ENCODE data around the gene HDAC9. TPM values are rescaled to one million over a fixed set of nuclear protein-coding genes. Genes with fewer than 3 reads are reported as not detected.

Gene HDAC9
- total and polyA plus RNA-seq, 4 donors: 2.2 to 41.0 (median 4.1) TPM

DNA sequence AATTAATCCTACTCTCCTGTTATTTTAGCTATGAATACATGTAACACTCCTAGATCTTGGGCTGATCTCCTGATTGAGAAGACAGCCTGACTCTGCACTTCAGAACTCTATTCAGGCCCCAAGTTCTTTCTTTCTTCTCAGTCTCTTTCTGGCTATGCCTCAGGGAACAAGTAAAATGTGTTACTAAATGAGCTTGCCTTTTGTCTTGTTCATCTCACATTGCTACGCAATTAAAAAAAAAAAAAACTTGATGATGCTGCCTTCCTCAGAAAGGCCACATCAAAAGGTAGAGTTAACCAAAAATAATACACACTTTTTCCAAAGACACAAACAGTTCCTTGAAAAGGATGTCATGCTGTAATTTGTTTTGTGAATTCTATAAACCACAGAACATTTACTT lies 363.8 kb downstream of the HDAC9 start:
- no peaks in the 10 kb centered on the region for H3K36me3 ChIP-seq (ENCODE audit: control insufficient read depth in 4 of 4, insufficient read depth in 4 of 4, low read length in 4 of 4)
- H3K9me3 ChIP-seq (ENCODE audit: control insufficient read depth in 4 of 4, insufficient read depth in 3 of 4, low read length in 3 of 4): peaks cover 0 to 1% (median 0%) of the 10 kb centered on the region in 4 donors
- no peaks in the 10 kb centered on the region for H3K4me1 ChIP-seq (ENCODE audit: control insufficient read depth in 5 of 5, insufficient read depth in 5 of 5, low read length in 5 of 5)
- ATAC-seq (ENCODE audit: insufficient read depth, low FRiP score) (no peak), DNase-seq (no peak)
- TF ChIP-seq, protein P1, sequence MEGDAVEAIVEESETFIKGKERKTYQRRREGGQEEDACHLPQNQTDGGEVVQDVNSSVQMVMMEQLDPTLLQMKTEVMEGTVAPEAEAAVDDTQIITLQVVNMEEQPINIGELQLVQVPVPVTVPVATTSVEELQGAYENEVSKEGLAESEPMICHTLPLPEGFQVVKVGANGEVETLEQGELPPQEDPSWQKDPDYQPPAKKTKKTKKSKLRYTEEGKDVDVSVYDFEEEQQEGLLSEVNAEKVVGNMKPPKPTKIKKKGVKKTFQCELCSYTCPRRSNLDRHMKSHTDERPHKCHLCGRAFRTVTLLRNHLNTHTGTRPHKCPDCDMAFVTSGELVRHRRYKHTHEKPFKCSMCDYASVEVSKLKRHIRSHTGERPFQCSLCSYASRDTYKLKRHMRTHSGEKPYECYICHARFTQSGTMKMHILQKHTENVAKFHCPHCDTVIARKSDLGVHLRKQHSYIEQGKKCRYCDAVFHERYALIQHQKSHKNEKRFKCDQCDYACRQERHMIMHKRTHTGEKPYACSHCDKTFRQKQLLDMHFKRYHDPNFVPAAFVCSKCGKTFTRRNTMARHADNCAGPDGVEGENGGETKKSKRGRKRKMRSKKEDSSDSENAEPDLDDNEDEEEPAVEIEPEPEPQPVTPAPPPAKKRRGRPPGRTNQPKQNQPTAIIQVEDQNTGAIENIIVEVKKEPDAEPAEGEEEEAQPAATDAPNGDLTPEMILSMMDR (IDR thresholded peaks at IDR 0.05; ENCODE audit: control extremely low read depth, extremely low read depth): no peak
- WGBS, 2 donors: 68 to 78% methylated on average over 1 of the region's 1 CpG
- H3K27ac ChIP-seq (ENCODE audit: low read depth in 1 of 2, low read length in 1 of 2): no peak overlapping the region
- no peak overlapping the region for H3K4me3 ChIP-seq
- H3K9ac ChIP-seq (ENCODE audit: insufficient read depth in 1 of 2, low read length in 2 of 2): no peak overlapping the region
- H3K27me3 ChIP-seq (ENCODE audit: control insufficient read depth in 3 of 3, insufficient read depth in 3 of 3, low read length in 2 of 3): no peaks in the 10 kb centered on the region

DNA sequence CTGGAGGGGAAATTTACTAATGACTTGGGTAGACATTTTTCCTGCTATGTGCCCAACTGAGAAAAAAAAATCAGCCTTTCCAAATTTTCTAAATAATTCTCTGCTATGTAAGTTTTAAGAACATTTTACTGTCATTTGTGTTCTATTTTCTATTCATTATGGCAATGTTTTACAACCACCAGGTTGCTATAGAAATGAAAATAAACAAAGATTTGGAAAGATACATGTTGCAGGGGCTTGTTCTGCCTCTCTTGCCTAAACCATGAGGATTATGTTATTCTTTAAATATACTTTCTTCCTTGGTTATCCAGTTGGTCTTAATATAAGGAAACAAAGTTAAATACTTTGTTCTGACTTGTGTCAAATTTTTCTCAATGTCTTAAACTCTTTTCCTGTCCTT lies 364.7 kb downstream of the HDAC9 start:
- peaks cover 0 to 1% (median 0%) of the 10 kb centered on the region in 4 donors for H3K9me3 ChIP-seq (ENCODE audit: control insufficient read depth in 4 of 4, insufficient read depth in 3 of 4, low read length in 3 of 4)
- no peaks in the 10 kb centered on the region for H3K27me3 ChIP-seq (ENCODE audit: control insufficient read depth in 3 of 3, insufficient read depth in 3 of 3, low read length in 2 of 3)
- DNase-seq (no peak), ATAC-seq (ENCODE audit: insufficient read depth, low FRiP score) (no peak)
- no peak overlapping the region for H3K4me3 ChIP-seq
- H3K36me3 ChIP-seq (ENCODE audit: control insufficient read depth in 4 of 4, insufficient read depth in 4 of 4, low read length in 4 of 4): no peaks in the 10 kb centered on the region
- H3K4me1 ChIP-seq (ENCODE audit: control insufficient read depth in 5 of 5, insufficient read depth in 5 of 5, low read length in 5 of 5): no peaks in the 10 kb centered on the region
- TF ChIP-seq, protein P1 (IDR thresholded peaks at IDR 0.05; ENCODE audit: control extremely low read depth, extremely low read depth): no peak
- H3K9ac ChIP-seq (ENCODE audit: insufficient read depth in 1 of 2, low read length in 2 of 2): no peak overlapping the region
- no peak overlapping the region for H3K27ac ChIP-seq (ENCODE audit: low read depth in 1 of 2, low read length in 1 of 2)

DNA sequence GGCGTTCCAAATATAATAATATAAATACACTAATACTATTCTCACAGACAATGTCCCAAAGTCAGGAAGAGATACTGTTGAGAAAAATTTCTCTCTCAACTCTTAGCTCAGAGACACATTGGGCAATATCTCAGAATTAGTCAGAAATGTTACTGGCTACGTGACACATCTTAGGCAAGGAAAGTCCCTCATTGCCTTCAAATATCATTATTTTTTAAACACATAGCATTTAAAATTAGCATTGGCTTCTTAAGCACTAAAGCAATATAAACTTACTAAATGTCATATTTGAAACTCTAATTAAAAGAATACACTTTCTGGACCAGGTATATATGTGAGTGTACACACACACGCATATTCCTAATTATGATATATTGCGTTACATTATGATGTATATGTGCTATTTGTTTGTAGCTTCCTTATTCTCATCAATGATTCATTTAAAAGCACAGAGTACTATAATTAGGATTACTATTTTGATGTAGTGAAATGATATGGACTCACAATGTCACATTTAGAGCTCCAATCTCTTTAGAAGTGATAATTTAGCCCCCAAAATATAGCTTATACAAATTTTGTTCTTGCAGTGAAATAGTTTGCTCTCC lies 366.1 kb downstream of the HDAC9 start:
- 89 to 90% methylated on average over 4 of the region's 4 CpGs for WGBS, 2 donors
- DNase-seq (no peak), ATAC-seq (ENCODE audit: insufficient read depth, low FRiP score) (no peak)
- Histone ChIP-seq H3K27me3 (ENCODE audit: control insufficient read depth in 3 of 3, insufficient read depth in 3 of 3, low read length in 2 of 3) (no peaks in the 10 kb centered on the region), H3K4me3 (no peak overlapping the region), H3K36me3 (ENCODE audit: control insufficient read depth in 4 of 4, insufficient read depth in 4 of 4, low read length in 4 of 4) (no peaks in the 10 kb centered on the region), H3K4me1 (ENCODE audit: control insufficient read depth in 5 of 5, insufficient read depth in 5 of 5, low read length in 5 of 5) (no peaks in the 10 kb centered on the region), H3K9ac (ENCODE audit: insufficient read depth in 1 of 2, low read length in 2 of 2) (no peak overlapping the region), H3K9me3 (ENCODE audit: control insufficient read depth in 4 of 4, insufficient read depth in 3 of 4, low read length in 3 of 4) (peaks cover 0 to 2% (median under 1%) of the 10 kb centered on the region in 4 donors), H3K27ac (ENCODE audit: low read depth in 1 of 2, low read length in 1 of 2) (no peak overlapping the region)
- TF ChIP-seq, protein P1 (IDR thresholded peaks at IDR 0.05; ENCODE audit: control extremely low read depth, extremely low read depth): no peak

DNA sequence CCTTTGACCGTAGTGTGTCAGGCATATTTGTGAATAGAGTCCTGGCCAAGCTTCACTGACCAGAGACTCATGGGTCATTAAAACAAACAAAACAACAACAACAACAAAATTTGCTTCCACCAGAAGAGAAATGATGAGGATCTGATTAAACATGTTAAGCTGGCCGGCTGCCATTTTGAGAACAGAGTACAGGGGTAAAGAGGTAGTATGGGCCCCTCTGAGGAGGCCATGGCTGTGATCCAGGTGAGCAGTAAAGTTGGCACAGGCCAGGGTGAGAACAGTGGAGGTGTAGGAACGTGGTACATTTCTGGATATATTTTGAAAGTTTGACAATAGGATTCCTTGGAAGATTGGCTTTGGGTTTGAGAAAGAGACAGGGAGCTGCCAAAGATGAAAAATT lies 369.4 kb downstream of the HDAC9 start:
- H3K27me3 ChIP-seq (ENCODE audit: control insufficient read depth in 3 of 3, insufficient read depth in 3 of 3, low read length in 2 of 3): no peaks in the 10 kb centered on the region
- TF ChIP-seq, protein P1 (IDR thresholded peaks at IDR 0.05; ENCODE audit: control extremely low read depth, extremely low read depth): no peak
- peaks cover 0 to 2% (median under 1%) of the 10 kb centered on the region in 4 donors for H3K9me3 ChIP-seq (ENCODE audit: control insufficient read depth in 4 of 4, insufficient read depth in 3 of 4, low read length in 3 of 4)
- H3K9ac ChIP-seq (ENCODE audit: insufficient read depth in 1 of 2, low read length in 2 of 2): no peak overlapping the region
- no peak overlapping the region for H3K27ac ChIP-seq (ENCODE audit: low read depth in 1 of 2, low read length in 1 of 2)
- H3K4me3 ChIP-seq: no peak overlapping the region
- no peaks in the 10 kb centered on the region for H3K36me3 ChIP-seq (ENCODE audit: control insufficient read depth in 4 of 4, insufficient read depth in 4 of 4, low read length in 4 of 4)
- ATAC-seq (ENCODE audit: insufficient read depth, low FRiP score) (no peak), DNase-seq (no peak)
- H3K4me1 ChIP-seq (ENCODE audit: control insufficient read depth in 5 of 5, insufficient read depth in 5 of 5, low read length in 5 of 5): no peaks in the 10 kb centered on the region
- WGBS, 2 donors: 80 to 82% methylated on average over 3 of the region's 3 CpGs
